Upper lobe of right lung (tissue), 1 donor: ENCODE data around the gene SLC9A5. TPM values are rescaled to one million over a fixed set of nuclear protein-coding genes. Genes with fewer than 3 reads are reported as not detected.

Experiments used
- ATAC-seq: fragments of 200-7000 bp; cut with Tn5 transposase; one replicate; pipeline ENCODE4 v1.9.1; 2020; ENCODE audit warnings: mild to moderate bottlenecking, moderate library complexity
- DNase-seq: peaks from one replicate; pipeline ENCODE4 v3.0.0-alpha.2; 2020
- H3K27ac ChIP-seq: fragments of 200-600 bp; one replicate; pipeline ENCODE4 v1.8.0; 2022
- H3K27me3 ChIP-seq: fragments of 200-600 bp; one replicate; pipeline ENCODE4 v1.8.0; 2022; ENCODE audit warnings: mild to moderate bottlenecking
- H3K36me3 ChIP-seq: fragments of 200-600 bp; one replicate; pipeline ENCODE4 v1.8.0; 2022
- H3K4me1 ChIP-seq: fragments of 200-600 bp; one replicate; pipeline ENCODE4 v1.8.0; 2022
- H3K4me3 ChIP-seq: fragments of 200-600 bp; one replicate; pipeline ENCODE4 v1.8.0; 2022; ENCODE audit warnings: mild to moderate bottlenecking
- H3K9me3 ChIP-seq: fragments of 200-600 bp; one replicate; pipeline ENCODE4 v1.8.0; 2022
- intact Hi-C: fragments of 100-400 bp; cut with DNase I; formaldehyde crosslinking; loops from one replicate; pipeline ENCODE4 v1.11.0; 2022
- total RNA-seq: library from RNA; stranded (reverse); fragmentation: NEBNext Ultra II Directional; extraction: Animal tissue kit (Norgen Biotek cat#: 25700); gene quantifications from one replicate; pipeline ENCODE4 v1.2.1, GENCODE V29; 2021
- TF ChIP-seq, protein P1 (sequence below): fragments of 200-600 bp; IDR thresholded peaks from one replicate; pipeline ENCODE4 v1.8.0; 2022; ENCODE audit warnings: antibody characterized with exemption
- donor health status: DM: no; HTN: yes; CAD: no; lungs with severe emphysema.

Gene SLC9A5
- total RNA-seq, 1 donor from 2014 or later: 2.4 TPM

DNA sequence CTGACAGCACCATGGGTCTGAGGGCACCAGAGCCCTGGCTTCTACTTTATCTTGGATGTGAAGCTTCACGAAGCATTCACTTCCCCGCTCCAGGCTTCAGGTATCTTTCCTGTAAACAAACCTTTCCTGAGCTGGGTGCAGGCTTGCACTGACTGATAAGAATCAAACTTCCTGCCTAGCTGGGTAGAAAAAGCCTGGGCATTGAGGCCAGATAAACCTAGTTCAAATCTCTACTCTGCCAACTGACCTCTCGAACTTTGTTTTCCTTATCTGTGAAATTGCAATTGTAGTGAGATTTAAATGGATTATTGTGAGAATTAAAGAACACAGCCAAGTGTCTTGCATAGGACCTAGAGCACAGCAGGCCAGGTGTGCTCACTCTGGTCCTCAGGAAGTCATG lies 24.8 kb upstream of the SLC9A5 start:
- no peak overlapping the region for H3K4me3 ChIP-seq
- H3K27me3 ChIP-seq: no peaks in the 10 kb centered on the region
- DNase-seq (no peak), ATAC-seq (no peak)
- peaks cover 13% of the 10 kb centered on the region for H3K4me1 ChIP-seq
- H3K9me3 ChIP-seq: no peaks in the 10 kb centered on the region
- intact Hi-C loops: no loop called here
- peaks cover 10% of the 10 kb centered on the region for H3K36me3 ChIP-seq
- no peak overlapping the region for H3K27ac ChIP-seq
- TF ChIP-seq, protein P1, sequence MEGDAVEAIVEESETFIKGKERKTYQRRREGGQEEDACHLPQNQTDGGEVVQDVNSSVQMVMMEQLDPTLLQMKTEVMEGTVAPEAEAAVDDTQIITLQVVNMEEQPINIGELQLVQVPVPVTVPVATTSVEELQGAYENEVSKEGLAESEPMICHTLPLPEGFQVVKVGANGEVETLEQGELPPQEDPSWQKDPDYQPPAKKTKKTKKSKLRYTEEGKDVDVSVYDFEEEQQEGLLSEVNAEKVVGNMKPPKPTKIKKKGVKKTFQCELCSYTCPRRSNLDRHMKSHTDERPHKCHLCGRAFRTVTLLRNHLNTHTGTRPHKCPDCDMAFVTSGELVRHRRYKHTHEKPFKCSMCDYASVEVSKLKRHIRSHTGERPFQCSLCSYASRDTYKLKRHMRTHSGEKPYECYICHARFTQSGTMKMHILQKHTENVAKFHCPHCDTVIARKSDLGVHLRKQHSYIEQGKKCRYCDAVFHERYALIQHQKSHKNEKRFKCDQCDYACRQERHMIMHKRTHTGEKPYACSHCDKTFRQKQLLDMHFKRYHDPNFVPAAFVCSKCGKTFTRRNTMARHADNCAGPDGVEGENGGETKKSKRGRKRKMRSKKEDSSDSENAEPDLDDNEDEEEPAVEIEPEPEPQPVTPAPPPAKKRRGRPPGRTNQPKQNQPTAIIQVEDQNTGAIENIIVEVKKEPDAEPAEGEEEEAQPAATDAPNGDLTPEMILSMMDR: no peak

GRCh38 chr16:67226295-67226803 lies 22.4 kb upstream of the SLC9A5 start:
- TF ChIP-seq, protein P1: no peak
- Histone ChIP-seq H3K27me3 (no peaks in the 10 kb centered on the region), H3K4me3 (peak overlapping the region; percentile 77), H3K9me3 (no peaks in the 10 kb centered on the region), H3K4me1 (peaks cover 13% of the 10 kb centered on the region), H3K27ac (peak overlapping the region; percentile 76), H3K36me3 (peaks cover 33% of the 10 kb centered on the region)
- no peak for ATAC-seq
- intact Hi-C loops: no loop called here
- no peak for DNase-seq

GRCh38 chr16:67226804-67227566 lies 21.8 kb upstream of the SLC9A5 start, which contains the start of gene TMEM208:
TSS of gene TMEM208 (plus strand) at chr16:67227130. CDS start at chr16:67227219, 89 bp downstream.
- Histone ChIP-seq H3K4me3 (peak within 1 kb of the TSS; percentile 77), H3K27ac (peak within 1 kb of the TSS; percentile 76), H3K27me3 (no peaks in the 10 kb centered on the region), H3K4me1 (peaks cover 13% of the 10 kb centered on the region), H3K9me3 (no peaks in the 10 kb centered on the region), H3K36me3 (peaks cover 40% of the 10 kb centered on the region)
- DNase-seq: peak; percentile 97
- intact Hi-C loops: no loop called here
- TF ChIP-seq, protein P1: peak; percentile 19
- peak; percentile 97 for ATAC-seq

GRCh38 chr16:67227567-67227921 lies 21.2 kb upstream of the SLC9A5 start:
- peak overlapping the region; percentile 77 for H3K4me3 ChIP-seq
- H3K27ac ChIP-seq: peak overlapping the region; percentile 76
- no peak for DNase-seq
- intact Hi-C loops: no loop called here
- peaks cover 45% of the 10 kb centered on the region for H3K36me3 ChIP-seq
- ATAC-seq: no peak
- no peaks in the 10 kb centered on the region for H3K9me3 ChIP-seq
- TF ChIP-seq, protein P1: no peak
- H3K4me1 ChIP-seq: peaks cover 13% of the 10 kb centered on the region
- H3K27me3 ChIP-seq: no peaks in the 10 kb centered on the region

DNA sequence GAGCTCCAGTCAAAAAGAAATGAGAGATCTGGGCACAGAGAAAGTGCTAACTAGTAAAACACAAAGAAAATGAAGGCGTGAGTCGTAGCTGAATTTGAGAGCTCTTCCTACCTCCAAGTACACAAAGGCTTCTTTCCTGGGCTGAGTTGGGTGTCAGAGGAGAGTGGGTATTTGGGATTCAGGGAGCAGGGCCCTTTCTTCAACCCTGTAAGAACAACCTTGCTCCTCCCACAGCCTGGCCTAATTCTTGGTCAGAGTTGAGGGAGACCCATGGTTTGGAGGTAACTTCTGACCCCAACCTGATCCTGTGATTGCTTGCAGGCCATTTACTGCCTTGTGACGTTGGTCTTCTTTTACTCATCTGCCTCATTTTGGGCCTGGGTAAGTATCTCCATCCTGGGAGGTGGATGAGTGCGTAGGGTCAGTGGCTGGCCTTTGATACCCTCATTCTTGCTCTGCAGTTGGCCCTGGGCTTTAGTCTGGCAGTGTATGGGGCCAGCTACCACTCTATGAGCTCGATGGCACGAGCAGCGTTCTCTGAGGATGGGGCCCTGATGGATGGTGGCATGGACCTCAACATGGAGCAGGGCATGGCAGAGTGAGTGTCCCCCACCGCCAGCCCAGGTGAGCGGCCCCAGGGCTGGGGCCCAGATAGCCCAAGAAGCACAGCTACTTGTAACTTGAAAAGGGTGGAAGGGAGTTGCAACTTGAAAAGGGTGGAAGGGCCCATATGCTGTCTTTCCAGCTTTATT lies 20.6 kb upstream of the SLC9A5 start:
- DNase-seq: no peak
- H3K36me3 ChIP-seq: peaks cover 51% of the 10 kb centered on the region

More for the DNA sequence above, 20.6 kb upstream of the SLC9A5 start:
- H3K27ac ChIP-seq: no peak overlapping the region
- H3K9me3 ChIP-seq: no peaks in the 10 kb centered on the region
- intact Hi-C loops: no loop called here
- H3K27me3 ChIP-seq: no peaks in the 10 kb centered on the region
- ATAC-seq: no peak
- H3K4me1 ChIP-seq: peaks cover 13% of the 10 kb centered on the region
- TF ChIP-seq, protein P1: no peak
- H3K4me3 ChIP-seq: peak overlapping the region; percentile 77
